Activated T-cell treated with anti-CD3 and anti-CD28 coated beads, Interleukin-2, amount 50 U/mL, for 72 hours (primary cell): ENCODE measurements around the gene ABCC3. TPM values are rescaled to one million over a fixed set of nuclear protein-coding genes. Genes with fewer than 3 reads are reported as not detected.

ENCODE experiments used
- ATAC-seq, 2 donors: fragments of 150-1000 bp; cut with Tn5 transposase; replicated peaks in 1 of 2; 2 replicates each; pipeline ENCODE4 v1.10.0; 2021; ENCODE audit warnings: moderate library complexity in 2 of 2, mild to moderate bottlenecking in 1 of 2
- DNase-seq, 2 donors: peaks; one replicate each; pipeline ENCODE4 v3.0.0; 2021 to 2022; ENCODE audit warnings: mixed read lengths in 1 of 2
- H3K27ac Mint-ChIP-seq: one replicate; pipeline ENCODE4 v1.8.0; 2022; ENCODE audit warnings: mild to moderate bottlenecking, moderate library complexity, mixed read lengths
- H3K27me3 Mint-ChIP-seq: one replicate; pipeline ENCODE4 v1.8.0; 2022; ENCODE audit warnings: low read depth, mixed read lengths
- H3K36me3 Mint-ChIP-seq, 2 donors: one replicate each; pipeline ENCODE4 v1.8.0; 2022; ENCODE audit warnings: mixed read lengths in 2 of 2, mild to moderate bottlenecking in 1 of 2; ENCODE audit not compliant: insufficient read depth in 2 of 2
- H3K4me1 Mint-ChIP-seq: one replicate; pipeline ENCODE4 v1.8.0; 2022; ENCODE audit warnings: low read depth, mixed read lengths
- H3K4me3 Mint-ChIP-seq, 2 donors: one replicate each; pipeline ENCODE4 v1.8.0; 2022; ENCODE audit warnings: mild to moderate bottlenecking in 2 of 2, mixed read lengths in 2 of 2, moderate library complexity in 2 of 2
- H3K9me3 Mint-ChIP-seq, 2 donors: one replicate each; pipeline ENCODE4 v1.8.0; 2022; ENCODE audit warnings: mixed read lengths in 2 of 2
- total RNA-seq, 2 donors: library from RNA; stranded (reverse); gene quantifications; one replicate each; pipeline ENCODE4 v1.2.3, GENCODE V29; 2022

The ABCC3 gene
- total RNA-seq, 2 donors from 2014 or later: not detected

- Mint-ChIP-seq H3K36me3 (no peaks in the 10 kb centered on the region), H3K4me3 (no peak overlapping the region), H3K27ac (no peak overlapping the region), H3K9me3 (no peaks in the 10 kb centered on the region), H3K4me1 (peaks cover 22% of the 10 kb centered on the region), H3K27me3 (no peaks in the 10 kb centered on the region)
- DNase-seq (no peak), ATAC-seq (no peak)
These were observed 29.2 kb downstream of the ABCC3 start for GRCh38 chr17:50663812-50664374.

DNA sequence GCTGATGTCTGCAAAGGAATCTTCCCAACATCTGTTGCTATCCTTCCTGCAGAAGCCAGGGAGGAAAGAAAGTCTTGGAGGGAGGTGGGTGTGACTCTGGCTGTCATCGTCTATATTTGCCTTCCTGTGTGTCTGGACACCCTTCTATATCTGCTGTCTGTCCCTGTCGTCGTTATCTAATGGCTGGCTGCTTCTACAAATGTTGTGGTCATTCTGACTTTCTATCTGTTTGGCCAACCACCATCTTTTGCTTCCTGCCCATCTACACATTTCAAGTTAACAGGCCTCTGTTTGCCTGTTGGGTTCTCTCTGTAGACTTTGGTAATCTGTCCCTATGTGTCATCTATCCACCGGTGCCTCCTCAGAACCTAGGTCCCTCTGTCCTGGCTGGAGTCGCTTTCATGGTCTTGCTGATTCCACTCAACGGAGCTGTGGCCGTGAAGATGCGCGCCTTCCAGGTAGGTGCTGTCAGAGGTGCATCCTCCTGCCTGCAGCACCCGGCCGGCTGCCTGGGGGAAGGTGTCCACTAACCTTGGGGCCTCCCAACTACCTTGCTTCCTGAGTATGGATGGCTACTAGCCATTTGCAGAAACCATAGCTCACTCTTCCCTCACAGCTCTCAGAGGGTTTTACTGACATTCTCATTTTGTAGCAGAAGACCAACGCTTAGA is 30.2 kb downstream of the ABCC3 start:
- Mint-ChIP-seq H3K9me3 (no peaks in the 10 kb centered on the region), H3K27me3 (no peaks in the 10 kb centered on the region), H3K36me3 (no peaks in the 10 kb centered on the region), H3K4me3 (no peak overlapping the region), H3K4me1 (peaks cover 22% of the 10 kb centered on the region), H3K27ac (no peak overlapping the region)
- DNase-seq (no peak), ATAC-seq (no peak)

GRCh38 chr17:50665838-50666237 is 31.2 kb downstream of the ABCC3 start:
- no peaks in the 10 kb centered on the region for H3K9me3 Mint-ChIP-seq
- ATAC-seq (no peak), DNase-seq (no peak)
- no peak overlapping the region for H3K4me3 Mint-ChIP-seq
- H3K4me1 Mint-ChIP-seq: peaks cover 20% of the 10 kb centered on the region
- no peaks in the 10 kb centered on the region for H3K36me3 Mint-ChIP-seq
- H3K27me3 Mint-ChIP-seq: no peaks in the 10 kb centered on the region
- no peak overlapping the region for H3K27ac Mint-ChIP-seq

DNA sequence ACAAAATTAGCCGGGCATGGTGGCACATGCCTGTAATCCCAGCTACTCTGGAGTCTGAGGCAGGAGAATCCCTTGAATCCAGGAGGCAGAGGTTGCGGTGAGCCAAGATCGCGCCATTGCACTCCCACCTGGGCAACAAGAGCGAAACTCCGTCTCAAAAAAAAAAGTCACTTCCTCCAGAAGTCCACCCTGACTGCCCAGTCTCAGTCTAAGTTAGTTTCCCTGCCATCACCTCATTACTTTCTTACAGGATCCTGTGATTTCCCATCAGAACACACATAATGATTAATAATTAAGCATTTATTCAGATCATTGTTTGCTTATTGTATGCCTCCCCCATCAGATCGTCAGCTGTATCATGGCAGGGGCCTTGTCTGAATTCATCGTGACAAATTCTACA is 31.6 kb downstream of the ABCC3 start:
- Mint-ChIP-seq H3K9me3 (no peaks in the 10 kb centered on the region), H3K27ac (no peak overlapping the region), H3K27me3 (no peaks in the 10 kb centered on the region), H3K4me1 (peaks cover 15% of the 10 kb centered on the region), H3K36me3 (no peaks in the 10 kb centered on the region), H3K4me3 (no peak overlapping the region)
- DNase-seq (no peak), ATAC-seq (no peak)

GRCh38 chr17:50667259-50668024 is 32.8 kb downstream of the ABCC3 start:
- no peaks in the 10 kb centered on the region for H3K27me3 Mint-ChIP-seq
- DNase-seq: no peak
- H3K27ac Mint-ChIP-seq: no peak overlapping the region
- H3K4me1 Mint-ChIP-seq: peaks cover 4% of the 10 kb centered on the region
- H3K36me3 Mint-ChIP-seq: no peaks in the 10 kb centered on the region
- no peak for ATAC-seq
- no peaks in the 10 kb centered on the region for H3K9me3 Mint-ChIP-seq
- H3K4me3 Mint-ChIP-seq: no peak overlapping the region

DNA sequence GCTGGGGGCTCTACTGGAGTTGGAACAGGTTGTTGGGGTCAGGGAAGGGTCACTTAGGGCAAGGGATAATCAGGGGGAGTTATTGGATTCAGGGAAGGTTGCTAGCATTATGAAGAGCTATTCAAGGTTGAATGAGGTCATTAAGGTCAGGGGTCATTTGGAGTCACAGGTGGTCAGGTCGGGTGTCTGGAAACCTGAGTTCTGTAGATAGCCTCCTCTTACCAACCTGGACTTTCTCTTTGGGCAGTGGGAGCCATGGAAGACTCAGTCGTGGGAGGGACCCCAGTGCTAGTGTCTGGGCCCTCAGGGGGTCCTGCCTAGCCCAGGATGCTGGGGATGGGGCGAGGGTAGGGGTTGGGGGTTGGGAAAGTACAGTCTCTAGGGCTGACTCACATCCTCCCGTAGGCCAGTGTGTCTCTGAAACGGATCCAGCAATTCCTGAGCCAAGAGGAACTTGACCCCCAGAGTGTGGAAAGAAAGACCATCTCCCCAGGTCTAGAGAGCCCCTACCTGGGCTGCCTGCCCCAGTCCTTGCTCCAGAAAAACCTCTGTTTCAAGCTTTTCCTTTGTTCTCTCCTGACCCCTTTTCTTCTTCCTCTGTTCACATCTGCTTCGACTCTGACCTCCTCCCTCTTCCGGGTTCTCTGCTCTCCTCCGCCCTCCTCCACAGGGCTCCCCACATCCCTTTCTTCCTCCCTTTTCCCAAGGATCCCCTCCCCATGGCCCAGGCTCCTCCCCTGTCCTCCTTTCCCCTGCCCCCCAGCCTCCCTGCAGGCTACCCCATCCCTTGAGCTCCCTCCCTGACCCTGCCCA is 33.5 kb downstream of the ABCC3 start:
- H3K27me3 Mint-ChIP-seq: no peaks in the 10 kb centered on the region
- H3K27ac Mint-ChIP-seq: no peak overlapping the region
- ATAC-seq (no peak), DNase-seq (no peak)
- H3K9me3 Mint-ChIP-seq: no peaks in the 10 kb centered on the region
- H3K4me1 Mint-ChIP-seq: no peaks in the 10 kb centered on the region
- no peak overlapping the region for H3K4me3 Mint-ChIP-seq
- H3K36me3 Mint-ChIP-seq: no peaks in the 10 kb centered on the region

- DNase-seq (no peak), ATAC-seq (no peak)
- Mint-ChIP-seq H3K4me3 (no peak overlapping the region), H3K9me3 (no peaks in the 10 kb centered on the region), H3K36me3 (no peaks in the 10 kb centered on the region), H3K4me1 (no peaks in the 10 kb centered on the region), H3K27me3 (no peaks in the 10 kb centered on the region), H3K27ac (no peak overlapping the region)
These were observed 34.3 kb downstream of the ABCC3 start for GRCh38 chr17:50668838-50669581.

DNA sequence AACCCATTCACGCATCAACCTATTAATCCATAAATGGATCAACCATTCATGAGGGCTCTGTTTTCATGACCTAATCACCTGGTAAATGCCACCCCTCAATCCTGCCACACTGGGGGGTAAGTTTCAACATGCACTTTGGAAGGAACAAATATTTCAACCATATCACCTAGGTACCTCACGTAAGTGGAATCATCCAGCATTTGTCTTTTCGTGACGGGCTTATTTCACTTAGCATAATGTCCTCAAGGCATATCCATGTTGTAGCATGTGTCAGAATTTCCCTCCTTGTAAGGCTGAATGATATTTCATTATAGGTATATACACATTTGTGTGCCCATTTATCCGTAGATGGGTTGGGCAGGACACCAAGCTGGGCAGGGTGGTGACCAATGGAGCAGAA is 37.4 kb downstream of the ABCC3 start:
- Mint-ChIP-seq H3K4me1 (no peaks in the 10 kb centered on the region), H3K9me3 (no peaks in the 10 kb centered on the region), H3K27ac (no peak overlapping the region), H3K27me3 (peaks cover 2% of the 10 kb centered on the region), H3K36me3 (no peaks in the 10 kb centered on the region), H3K4me3 (no peak overlapping the region)
- DNase-seq: no peak
- no peak for ATAC-seq

GRCh38 chr17:50672831-50673551 is 38.3 kb downstream of the ABCC3 start:
- Mint-ChIP-seq H3K4me3 (no peak overlapping the region), H3K36me3 (no peaks in the 10 kb centered on the region), H3K9me3 (no peaks in the 10 kb centered on the region), H3K27ac (no peak overlapping the region), H3K27me3 (peaks cover 7% of the 10 kb centered on the region), H3K4me1 (no peaks in the 10 kb centered on the region)
- DNase-seq (no peak), ATAC-seq (no peak)

DNA sequence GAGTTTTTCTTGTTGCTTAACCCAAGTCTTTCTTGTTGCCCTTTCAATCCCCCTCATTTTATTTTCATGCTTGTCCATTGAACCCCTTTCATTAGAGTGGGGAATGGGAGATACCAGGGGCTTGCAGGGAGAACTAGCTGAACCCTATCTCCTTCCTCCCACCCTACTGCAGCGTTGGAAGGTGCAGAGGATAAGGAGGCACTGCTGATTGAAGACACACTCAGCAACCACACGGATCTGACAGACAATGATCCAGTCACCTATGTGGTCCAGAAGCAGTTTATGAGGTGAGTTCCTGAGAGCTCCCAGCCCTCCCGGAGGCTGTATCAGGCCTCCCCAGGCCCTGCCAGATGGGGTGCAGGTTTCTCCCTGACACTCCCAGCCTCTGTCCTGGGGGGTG is 40.5 kb downstream of the ABCC3 start:
- H3K4me3 Mint-ChIP-seq: no peak overlapping the region
- no peak overlapping the region for H3K27ac Mint-ChIP-seq
- peaks cover 13% of the 10 kb centered on the region for H3K27me3 Mint-ChIP-seq
- H3K9me3 Mint-ChIP-seq: no peaks in the 10 kb centered on the region
- no peak for DNase-seq
- H3K36me3 Mint-ChIP-seq: no peaks in the 10 kb centered on the region
- no peak for ATAC-seq
- no peaks in the 10 kb centered on the region for H3K4me1 Mint-ChIP-seq

GRCh38 chr17:50675627-50676026 is 40.9 kb downstream of the ABCC3 start:
- ATAC-seq (no peak), DNase-seq (no peak)
- Mint-ChIP-seq H3K4me1 (no peaks in the 10 kb centered on the region), H3K27me3 (peaks cover 18% of the 10 kb centered on the region), H3K36me3 (no peaks in the 10 kb centered on the region), H3K9me3 (no peaks in the 10 kb centered on the region), H3K4me3 (no peak overlapping the region), H3K27ac (no peak overlapping the region)
